ENCODE data around the gene TSC22D1.

DNA sequence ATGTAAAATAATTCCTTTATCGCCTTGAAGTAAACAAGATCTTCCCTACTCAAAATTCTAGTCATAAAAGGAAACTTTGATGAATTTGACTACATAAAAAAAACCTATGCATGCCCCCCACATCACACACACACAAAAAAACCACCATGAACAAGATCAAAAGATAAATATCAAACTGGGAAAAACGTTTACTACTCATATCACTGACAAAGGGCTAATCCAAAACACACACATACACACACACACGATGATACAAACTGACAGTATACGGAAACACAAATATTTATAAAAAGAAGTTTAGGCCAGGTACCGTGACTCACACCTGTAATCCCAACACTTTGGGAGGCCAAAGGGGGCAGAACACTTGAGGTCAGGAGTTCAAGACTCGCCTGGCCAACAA lies 61.9 kb downstream of the TSC22D1 start:
- TF ChIP-seq, protein P1, sequence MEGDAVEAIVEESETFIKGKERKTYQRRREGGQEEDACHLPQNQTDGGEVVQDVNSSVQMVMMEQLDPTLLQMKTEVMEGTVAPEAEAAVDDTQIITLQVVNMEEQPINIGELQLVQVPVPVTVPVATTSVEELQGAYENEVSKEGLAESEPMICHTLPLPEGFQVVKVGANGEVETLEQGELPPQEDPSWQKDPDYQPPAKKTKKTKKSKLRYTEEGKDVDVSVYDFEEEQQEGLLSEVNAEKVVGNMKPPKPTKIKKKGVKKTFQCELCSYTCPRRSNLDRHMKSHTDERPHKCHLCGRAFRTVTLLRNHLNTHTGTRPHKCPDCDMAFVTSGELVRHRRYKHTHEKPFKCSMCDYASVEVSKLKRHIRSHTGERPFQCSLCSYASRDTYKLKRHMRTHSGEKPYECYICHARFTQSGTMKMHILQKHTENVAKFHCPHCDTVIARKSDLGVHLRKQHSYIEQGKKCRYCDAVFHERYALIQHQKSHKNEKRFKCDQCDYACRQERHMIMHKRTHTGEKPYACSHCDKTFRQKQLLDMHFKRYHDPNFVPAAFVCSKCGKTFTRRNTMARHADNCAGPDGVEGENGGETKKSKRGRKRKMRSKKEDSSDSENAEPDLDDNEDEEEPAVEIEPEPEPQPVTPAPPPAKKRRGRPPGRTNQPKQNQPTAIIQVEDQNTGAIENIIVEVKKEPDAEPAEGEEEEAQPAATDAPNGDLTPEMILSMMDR (IDR thresholded peaks at IDR 0.05): no peak
- no peak for TF ChIP-seq POLR2A (IDR thresholded peaks at IDR 0.05)
